Mesothelial cell of epicardium (in vitro differentiated cells): ENCODE results near the gene FAM193B. TPM values are rescaled to one million over a fixed set of nuclear protein-coding genes. Genes with fewer than 3 reads are reported as not detected.

ENCODE experiments used
- DNase-seq, 2 experiments: peaks; one replicate each; pipeline ENCODE4 v3.0.0; 2021; ENCODE audit warnings: low spot score in 2 of 2; ENCODE audit not compliant: unreplicated experiment in 2 of 2
- H3K27ac Mint-ChIP-seq: 2 replicates; pipeline ENCODE4 v1.8.0; 2021; ENCODE audit warnings: mixed read lengths
- H3K27me3 Mint-ChIP-seq: 2 replicates; pipeline ENCODE4 v1.8.0; 2021; ENCODE audit warnings: low read depth, mixed read lengths
- H3K36me3 Mint-ChIP-seq: 2 replicates; pipeline ENCODE4 v1.8.0; 2021; ENCODE audit warnings: mixed read lengths
- H3K4me1 Mint-ChIP-seq: 2 replicates; pipeline ENCODE4 v1.8.0; 2021; ENCODE audit warnings: mixed read lengths
- H3K4me3 Mint-ChIP-seq: 2 replicates; pipeline ENCODE4 v1.8.0; 2021; ENCODE audit warnings: mild to moderate bottlenecking, moderate library complexity, mixed read lengths
- H3K9me3 Mint-ChIP-seq: 2 replicates; pipeline ENCODE4 v1.8.0; 2021; ENCODE audit warnings: mixed read lengths
- CTCF ChIP-seq: fragments of 200-600 bp; sonication (generic); IDR thresholded peaks from one replicate; pipeline ENCODE4 v1.5.0; 2021; ENCODE audit warnings: antibody characterized with exemption; ENCODE audit not compliant: unreplicated experiment
- total RNA-seq: library from RNA; stranded (reverse); gene quantifications from 3 replicates; pipeline ENCODE4 v1.2.1, GENCODE V29; 2021

FAM193B gene
- total RNA-seq, result 126 to 128 TPM (median 128 TPM) in 3 replicates

GRCh38 chr5:177554474-177555111 lies at the start of gene FAM193B:
FAM193B (minus strand) TSS chr5:177554563; CDS start chr5:177554458, 105 bp downstream.
- TF ChIP-seq CTCF, result no peak
- H3K36me3 Mint-ChIP-seq, result no peaks in the 10 kb centered on the region
- H3K27ac Mint-ChIP-seq, result peak within 1 kb of the TSS; percentile 82
- H3K4me3 Mint-ChIP-seq, result peak within 1 kb of the TSS; percentile 78
- H3K9me3 Mint-ChIP-seq, result no peaks in the 10 kb centered on the region
- peak; percentile 77 to 93 for DNase-seq
- no peaks in the 10 kb centered on the region for H3K27me3 Mint-ChIP-seq
- H3K4me1 Mint-ChIP-seq, result peaks cover 27% of the 10 kb centered on the region

- no peak overlapping the region for H3K4me3 Mint-ChIP-seq
- H3K27ac Mint-ChIP-seq, result no peak overlapping the region
- peaks cover 17% of the 10 kb centered on the region for H3K4me1 Mint-ChIP-seq
- no peak for DNase-seq
- no peaks in the 10 kb centered on the region for H3K27me3 Mint-ChIP-seq
- no peak for TF ChIP-seq CTCF
- no peaks in the 10 kb centered on the region for H3K9me3 Mint-ChIP-seq
- H3K36me3 Mint-ChIP-seq, result no peaks in the 10 kb centered on the region
These were observed 49.8 kb upstream of the FAM193B start for GRCh38 chr5:177604116-177604521.

GRCh38 chr5:177603631-177604030 lies 49.3 kb upstream of the FAM193B start:
- no peak for TF ChIP-seq CTCF
- Mint-ChIP-seq H3K9me3 (no peaks in the 10 kb centered on the region), H3K36me3 (no peaks in the 10 kb centered on the region), H3K27ac (no peak overlapping the region), H3K27me3 (no peaks in the 10 kb centered on the region), H3K4me1 (peaks cover 20% of the 10 kb centered on the region), H3K4me3 (no peak overlapping the region)
- DNase-seq, result no peak

GRCh38 chr5:177602458-177602830 lies 48.1 kb upstream of the FAM193B start:
- Mint-ChIP-seq H3K4me3 (no peak overlapping the region), H3K36me3 (peaks cover 2% of the 10 kb centered on the region), H3K9me3 (no peaks in the 10 kb centered on the region), H3K27me3 (no peaks in the 10 kb centered on the region), H3K4me1 (peaks cover 20% of the 10 kb centered on the region), H3K27ac (no peak overlapping the region)
- TF ChIP-seq CTCF, result no peak
- DNase-seq, result no peak

GRCh38 chr5:177601577-177602457 lies 47.5 kb upstream of the FAM193B start:
- Mint-ChIP-seq H3K9me3 (no peaks in the 10 kb centered on the region), H3K27me3 (no peaks in the 10 kb centered on the region), H3K36me3 (peaks cover 3% of the 10 kb centered on the region), H3K27ac (no peak overlapping the region), H3K4me3 (peak overlapping the region; percentile 88), H3K4me1 (peaks cover 18% of the 10 kb centered on the region)
- no peak for TF ChIP-seq CTCF
- DNase-seq, result no peak
